ENCODE data around the gene CD300A.

Gene CD300A

GRCh38 chr17:74460241-74460640 is 6.2 kb upstream of the CD300A start:
- no peaks in the 10 kb centered on the region for H3K36me3 ChIP-seq
- no peak for TF ChIP-seq CTCF (IDR thresholded peaks at IDR 0.05; ENCODE audit: low read depth, low read length)

GRCh38 chr17:74460996-74461395 is 5.4 kb upstream of the CD300A start:
- no peak for TF ChIP-seq CTCF (IDR thresholded peaks at IDR 0.05; ENCODE audit: low read depth, low read length)
- H3K27me3 ChIP-seq = no peaks in the 10 kb centered on the region
- peaks cover 6% of the 10 kb centered on the region for H3K4me1 ChIP-seq
- no peaks in the 10 kb centered on the region for H3K36me3 ChIP-seq
- H3K9me3 ChIP-seq = no peaks in the 10 kb centered on the region
- DNase-seq = no peak
- no peak overlapping the region for H3K4me3 ChIP-seq (ENCODE audit: low read depth, low read length)

More at GRCh38 chr17:74460241-74460640, 6.2 kb upstream of the CD300A start:
- no peaks in the 10 kb centered on the region for H3K9me3 ChIP-seq
- H3K4me3 ChIP-seq (ENCODE audit: low read depth, low read length) = no peak overlapping the region
- H3K27me3 ChIP-seq = no peaks in the 10 kb centered on the region
- DNase-seq = no peak
- peaks cover 11% of the 10 kb centered on the region for H3K4me1 ChIP-seq

GRCh38 chr17:74461611-74462010 is 4.8 kb upstream of the CD300A start:
- Histone ChIP-seq H3K4me3 (ENCODE audit: low read depth, low read length) (no peak overlapping the region), H3K36me3 (no peaks in the 10 kb centered on the region), H3K27me3 (no peaks in the 10 kb centered on the region), H3K9me3 (no peaks in the 10 kb centered on the region), H3K4me1 (peaks cover 3% of the 10 kb centered on the region)
- TF ChIP-seq CTCF (IDR thresholded peaks at IDR 0.05; ENCODE audit: low read depth, low read length) = no peak
- no peak for DNase-seq

GRCh38 chr17:74464730-74465377 is 1.6 kb upstream of the CD300A start:
- no peaks in the 10 kb centered on the region for H3K4me1 ChIP-seq
- TF ChIP-seq CTCF (IDR thresholded peaks at IDR 0.05; ENCODE audit: low read depth, low read length) = no peak
- H3K27me3 ChIP-seq = peaks cover under 1% of the 10 kb centered on the region; the same call in 1 of the 2 replicates
- H3K36me3 ChIP-seq = no peaks in the 10 kb centered on the region
- no peak overlapping the region for H3K4me3 ChIP-seq (ENCODE audit: low read depth, low read length)
- DNase-seq = no peak
- H3K9me3 ChIP-seq = no peaks in the 10 kb centered on the region

GRCh38 chr17:74465378-74466110 is 890 bp upstream of the CD300A start:
- Histone ChIP-seq H3K27me3 (peaks cover 7% of the 10 kb centered on the region; the same call in 1 of the 2 replicates), H3K9me3 (no peaks in the 10 kb centered on the region), H3K36me3 (no peaks in the 10 kb centered on the region), H3K4me1 (no peaks in the 10 kb centered on the region), H3K4me3 (ENCODE audit: low read depth, low read length) (no peak overlapping the region)
- TF ChIP-seq CTCF (IDR thresholded peaks at IDR 0.05; ENCODE audit: low read depth, low read length) = no peak
- no peak for DNase-seq

- H3K36me3 ChIP-seq = no peaks in the 10 kb centered on the region
- no peak for DNase-seq
- no peak for TF ChIP-seq CTCF (IDR thresholded peaks at IDR 0.05; ENCODE audit: low read depth, low read length)
- peaks cover 17% of the 10 kb centered on the region for H3K27me3 ChIP-seq
- no peaks in the 10 kb centered on the region for H3K4me1 ChIP-seq
- no peaks in the 10 kb centered on the region for H3K9me3 ChIP-seq
- H3K4me3 ChIP-seq (ENCODE audit: low read depth, low read length) = no peak overlapping the region
Measured at GRCh38 chr17:74466828-74467184, 372 bp downstream of the CD300A start.
